NOMO-1 treated with dmso at 0.1 percent for 144 hours (cell line): ENCODE results near the gene DLX1.
A peak's percentile ranks its signal among the peaks of the same experiment; 100 is the strongest.
"Not testable (repeated sequence)": the region's sequence is repeated elsewhere in the genome, so short reads cannot be mapped to it uniquely, and the experiment has no call there.

Experiments
- DNase-seq: peaks from one replicate; lab custom pipeline; 2025; ENCODE audit not compliant: unreplicated experiment; lab: John Stamatoyannopoulos, UW

The DLX1 gene

GRCh38 chr2:172063446-172063845, 21.9 kb upstream of the DLX1 start:
- no peak for DNase-seq

GRCh38 chr2:172065111-172065510, 20.2 kb upstream of the DLX1 start:
- DNase-seq = no peak

DNA sequence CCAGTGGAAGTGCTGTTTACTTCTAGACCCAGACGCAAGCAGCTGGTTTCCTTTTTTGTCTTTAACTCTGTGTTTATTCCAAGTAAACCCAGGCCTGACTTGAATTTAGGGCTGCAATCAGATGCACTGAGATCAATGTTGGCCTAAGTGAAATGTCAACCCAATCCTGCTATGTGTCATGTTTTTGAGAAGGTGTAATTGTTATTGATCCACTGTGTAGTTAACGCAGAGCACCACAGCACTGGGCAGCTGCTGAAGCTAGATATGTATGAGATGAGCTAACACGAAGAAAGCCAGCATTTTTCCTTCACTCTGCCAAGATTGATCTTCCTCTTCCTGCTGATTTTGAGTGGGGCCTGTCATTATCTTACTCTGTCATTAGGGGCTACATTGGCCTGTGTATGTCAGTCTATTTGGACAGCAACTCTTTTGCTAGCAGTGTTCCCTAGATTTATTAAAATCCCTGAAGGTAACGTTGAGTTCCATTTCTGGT, 18.9 kb upstream of the DLX1 start:
- no peak for DNase-seq

DNA sequence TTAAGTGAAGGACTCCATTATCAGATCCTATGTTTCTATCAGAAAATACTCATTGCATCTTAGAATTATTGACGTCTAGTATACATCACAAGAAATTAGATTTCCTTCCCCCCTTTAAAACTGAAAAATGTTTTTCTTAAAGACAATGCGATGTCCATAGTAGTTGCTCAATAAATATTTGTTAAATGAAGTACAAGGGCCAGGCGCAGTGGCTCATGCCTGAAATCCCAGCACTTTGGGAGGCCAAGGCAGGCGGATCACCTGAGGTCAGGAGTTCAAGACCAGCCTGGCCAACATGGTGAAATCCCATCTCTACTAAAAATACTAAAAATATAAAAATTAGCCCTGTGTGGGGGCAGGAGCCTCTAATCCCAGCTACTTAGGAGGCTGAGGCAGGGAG, 17.4 kb upstream of the DLX1 start:
- not testable (repeated sequence) for DNase-seq

GRCh38 chr2:172070936-172071335, 14.4 kb upstream of the DLX1 start:
- DNase-seq = no peak

DNA sequence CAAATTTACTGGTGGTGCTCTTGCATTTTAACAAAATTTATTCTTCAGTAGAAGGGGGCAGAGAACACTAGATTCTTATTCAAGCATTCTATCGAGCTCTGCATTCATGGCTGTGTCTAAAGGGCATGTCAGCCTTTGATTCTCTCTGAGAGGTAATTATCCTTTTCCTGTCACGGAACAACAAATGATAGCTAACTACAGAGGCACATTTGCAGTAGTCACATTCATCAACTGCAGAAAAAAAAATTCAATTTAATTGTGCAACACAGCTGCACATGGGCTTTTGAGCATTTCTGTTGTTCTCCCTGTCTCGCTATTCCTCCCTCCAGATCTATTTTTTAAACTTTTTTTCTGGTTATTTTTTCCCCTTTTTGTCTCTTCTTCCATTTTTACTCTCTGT, 13.0 kb upstream of the DLX1 start:
- no peak for DNase-seq

DNA sequence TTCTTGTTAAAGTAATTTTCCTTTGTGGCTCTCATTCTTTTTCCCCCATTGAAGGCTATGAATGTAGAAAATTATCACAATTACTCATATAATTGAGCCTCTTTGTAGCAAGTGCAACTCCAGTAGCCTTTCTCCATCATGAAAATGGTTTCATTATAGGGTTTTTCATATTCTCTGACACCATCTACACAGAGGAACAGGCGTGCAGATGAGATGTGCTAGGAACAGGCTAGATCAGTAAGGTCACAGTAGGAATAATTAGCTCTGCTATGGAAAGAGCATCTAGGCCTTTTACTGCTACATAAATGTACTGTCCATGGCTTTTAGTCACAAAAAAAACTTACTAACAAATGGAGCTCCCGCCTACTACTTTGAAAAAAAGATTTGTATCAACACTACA, 12.6 kb upstream of the DLX1 start:
- no peak for DNase-seq

- no peak for DNase-seq
These were observed 11.8 kb upstream of the DLX1 start for GRCh38 chr2:172073518-172073917.

DNA sequence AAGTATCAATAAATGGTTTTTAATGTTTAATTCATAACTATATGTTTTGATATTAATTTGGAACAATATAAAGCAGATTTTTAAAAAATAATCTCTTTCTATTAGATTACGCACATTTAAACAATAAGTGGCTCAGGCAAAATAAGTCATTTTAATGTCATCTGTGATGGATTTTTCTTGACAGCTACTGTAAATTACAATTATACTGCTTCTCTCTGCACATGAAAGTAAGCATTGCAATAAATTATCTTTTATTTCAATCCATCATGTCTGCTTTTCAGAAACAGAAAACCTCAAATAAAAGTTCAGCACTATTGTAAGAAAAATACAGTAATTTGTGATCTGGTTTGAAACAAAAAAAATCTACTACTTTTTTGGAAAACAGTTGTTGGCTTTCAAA, 11.1 kb upstream of the DLX1 start:
- no peak for DNase-seq

- no peak for DNase-seq
These were observed 5.9 kb upstream of the DLX1 start for GRCh38 chr2:172079416-172079815.

DNA sequence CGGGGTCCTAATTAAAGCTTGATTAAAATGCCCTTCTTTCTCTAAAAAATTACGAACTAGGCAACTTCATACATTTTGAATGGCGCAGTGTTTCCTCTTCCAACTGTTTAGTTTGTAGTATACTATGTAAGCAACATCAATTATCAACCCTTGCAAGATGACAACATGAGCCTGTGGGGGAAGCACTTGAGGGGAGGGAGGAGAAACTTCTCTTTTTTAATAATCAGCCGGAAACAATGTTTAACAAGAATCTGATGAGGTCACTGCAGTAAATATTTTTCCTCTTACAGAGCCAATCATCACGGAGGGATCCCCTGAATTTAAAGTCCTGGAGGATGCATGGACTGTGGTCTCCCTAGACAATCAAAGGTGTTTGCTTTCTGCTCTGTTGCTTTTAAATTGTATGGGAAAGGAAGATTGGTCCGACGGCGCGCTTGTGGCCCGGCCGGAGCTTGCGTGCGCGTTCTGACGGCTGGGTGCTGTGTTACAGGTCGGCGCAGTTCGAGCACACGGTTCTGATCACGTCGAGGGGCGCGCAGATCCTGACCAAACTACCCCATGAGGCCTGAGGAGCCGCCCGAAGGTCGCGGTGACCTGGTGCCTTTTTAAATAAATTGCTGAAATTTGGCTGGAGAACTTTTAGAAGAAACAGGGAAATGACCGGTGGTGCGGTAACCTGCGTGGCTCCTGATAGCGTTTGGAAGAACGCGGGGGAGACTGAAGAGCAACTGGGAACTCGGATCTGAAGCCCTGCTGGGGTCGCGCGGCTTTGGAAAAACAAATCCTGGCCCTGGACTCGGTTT, 5.3 kb upstream of the DLX1 start:
- DNase-seq = peak; percentile 77

DNA sequence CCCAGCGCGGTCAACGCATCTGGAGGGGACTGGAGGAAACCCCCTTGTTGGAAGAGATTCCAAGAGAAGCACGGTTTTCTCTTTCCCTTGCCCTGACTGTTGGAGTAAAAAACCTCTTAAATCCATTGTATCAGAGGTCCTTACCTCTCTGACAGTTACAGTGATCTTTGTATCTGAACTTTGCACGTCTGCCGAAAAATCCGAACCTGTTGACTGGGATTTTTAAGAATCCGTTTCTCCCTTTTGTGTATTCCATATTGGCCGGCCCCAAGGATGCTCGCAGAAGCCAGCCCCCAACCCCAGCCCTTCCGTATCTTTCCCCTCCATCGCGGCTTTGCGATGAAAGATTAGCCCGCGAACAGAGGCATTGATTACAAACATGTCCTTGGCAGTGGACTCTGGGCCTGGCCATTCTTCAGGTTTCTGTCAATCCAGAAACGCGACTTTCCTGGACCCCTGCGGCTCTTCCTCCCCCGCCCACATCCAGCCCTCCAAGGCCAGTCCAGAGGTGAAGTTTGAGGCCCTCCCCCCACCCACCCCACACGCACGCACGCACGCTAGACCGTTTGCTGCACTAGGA, 4.6 kb upstream of the DLX1 start:
- DNase-seq = no peak

GRCh38 chr2:172081221-172082022, 3.9 kb upstream of the DLX1 start:
- no peak for DNase-seq

DNA sequence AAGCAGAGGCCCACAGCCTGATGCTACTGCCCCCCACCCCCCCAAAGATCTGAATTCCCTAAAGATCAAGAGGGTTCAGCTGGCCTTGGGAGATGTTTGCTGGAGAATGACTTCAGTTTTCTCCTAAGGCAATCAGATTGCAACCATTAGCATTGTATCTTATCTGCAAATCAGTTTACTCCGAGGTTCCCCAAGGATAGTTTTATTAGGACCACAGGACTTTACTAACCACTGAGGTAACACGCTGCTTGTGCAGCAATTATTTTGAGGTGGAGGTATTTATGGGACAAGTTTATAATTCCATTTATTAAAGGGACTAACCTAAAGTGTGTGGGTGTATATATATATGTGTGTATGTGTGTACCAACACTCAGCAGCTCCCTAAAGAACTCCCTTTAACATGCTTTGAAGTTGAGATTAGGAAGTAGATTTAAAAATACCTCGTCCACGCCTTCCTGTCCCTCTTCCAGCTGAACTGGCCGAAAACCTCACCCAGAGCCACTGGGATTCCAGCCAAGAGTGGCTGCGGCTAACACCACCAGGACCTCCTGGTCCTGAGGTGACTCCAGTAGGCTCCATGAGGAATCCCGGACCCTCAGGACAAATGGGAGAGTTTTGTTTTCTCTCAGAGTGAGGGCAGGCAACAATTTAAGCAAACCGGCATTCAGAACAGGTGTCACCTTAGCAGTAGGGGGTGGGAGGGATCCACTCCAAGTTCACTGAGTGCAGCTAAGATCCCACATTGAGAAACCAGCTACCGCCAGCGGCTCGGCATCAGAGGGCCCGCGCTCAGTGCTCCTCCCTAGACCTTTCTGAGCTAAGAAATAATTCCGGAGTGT, 3.0 kb upstream of the DLX1 start:
- DNase-seq = no peak

DNA sequence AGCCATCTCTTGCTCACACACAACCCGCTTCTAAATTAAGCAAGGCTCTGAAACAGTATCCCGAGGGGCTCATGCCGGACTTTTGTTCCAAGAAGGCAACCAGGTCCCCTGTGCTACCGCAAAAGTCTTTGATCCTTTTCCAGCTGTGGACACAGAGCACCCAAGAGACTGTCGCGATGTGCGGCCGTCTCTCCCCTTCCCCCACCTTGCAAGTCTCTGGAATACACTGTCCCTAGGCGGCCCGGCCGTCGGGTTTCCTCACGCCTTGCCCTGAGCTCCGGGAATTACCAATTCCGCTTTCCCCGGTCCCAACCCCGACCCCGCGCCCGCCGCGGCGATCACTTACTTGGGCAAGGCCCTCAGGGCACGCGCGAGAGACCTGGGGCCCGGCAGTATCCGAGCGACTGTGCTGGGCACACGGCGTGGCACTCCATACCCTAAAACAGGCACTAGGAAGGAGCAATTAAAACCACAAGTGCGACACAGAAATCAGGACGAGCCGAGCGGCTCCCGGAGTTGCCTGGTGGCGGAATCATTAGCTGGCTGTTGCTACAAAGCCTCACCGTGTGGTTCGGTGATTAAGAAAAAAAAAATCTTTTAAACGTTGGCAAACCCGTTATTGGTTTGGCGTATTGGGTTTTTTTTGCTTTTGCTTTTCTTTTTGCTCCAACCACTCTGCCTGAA, 2.2 kb upstream of the DLX1 start:
- no peak for DNase-seq

GRCh38 chr2:172083628-172084394, 1.5 kb upstream of the DLX1 start:
- DNase-seq = no peak

DNA sequence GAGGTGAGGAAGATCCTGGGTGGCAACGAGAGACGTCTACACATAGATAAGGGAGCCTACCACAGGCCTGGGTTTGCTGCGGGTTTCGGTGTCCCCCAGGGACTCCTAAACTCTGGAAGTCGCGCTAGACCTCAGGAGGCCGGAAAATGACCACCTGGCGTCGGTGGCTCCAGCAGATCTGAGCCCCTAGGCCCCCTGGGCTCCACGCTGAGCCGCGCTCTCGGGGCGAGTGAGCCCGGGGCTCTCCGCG, 987 bp upstream of the DLX1 start:
- DNase-seq = no peak

- DNase-seq = peak; percentile 59
These were observed 455 bp upstream of the DLX1 start for GRCh38 chr2:172084645-172085459.
